Esophagus muscularis mucosa (tissue), 3 donors: Measurements from ENCODE around the gene CHL1.

Experiments
- CTCF ChIP-seq, 3 experiments: fragments of 200-600 bp in 2 of 3; fragments of 450-650 bp in 1 of 3; sonication (generic) in 2 of 3; IDR thresholded peaks; one replicate each; pipeline ENCODE4 v1.5.1; 2017 to 2019; ENCODE audit warnings: antibody characterized with exemption in 3 of 3, mild to moderate bottlenecking in 2 of 3, moderate library complexity in 1 of 3
- POLR2AphosphoS5 ChIP-seq, 2 donors: sonication (generic); formaldehyde crosslinking; IDR thresholded peaks; one replicate each; pipeline ENCODE4 v1.6.1; 2017; ENCODE audit warnings: antibody characterized with exemption in 2 of 2

GRCh38 chr3:373193-373779 lies 176.7 kb downstream of the CHL1 start:
- TF ChIP-seq CTCF (IDR thresholded peaks at IDR 0.05) (no peak), POLR2AphosphoS5 (IDR thresholded peaks at IDR 0.05) (no peak)
